SK-N-SH (cell line): Measurements from ENCODE around the gene VEGFA. TPM values are rescaled to one million over a fixed set of nuclear protein-coding genes. Genes with fewer than 3 reads are reported as not detected.

Experiments
- CTCF ChIA-PET: fragments of 300-600, 350-600 bp; formaldehyde crosslinking; extraction: SDS; loops from one replicate; lab custom pipeline; 2021; lab: Yijun Ruan, JAX
- POLR2A ChIA-PET: fragments of 350-600 bp; sonication (Branson Sonifier 250); formaldehyde crosslinking; extraction: SDS; loops from one replicate; lab custom pipeline; 2020; ENCODE audit warnings: antibody characterized with exemption, inconsistent platforms; lab: Yijun Ruan, JAX
- DNase-seq: peaks from one replicate; pipeline ENCODE4 v3.0.0; 2012
- H2AFZ ChIP-seq: fragments of 200-600 bp; sonication (generic); 2 replicates; pipeline ENCODE4 v1.8.1; 2016; ENCODE audit warnings: antibody characterized with exemption, mild to moderate bottlenecking, low read depth
- H3F3A ChIP-seq: fragments of 200-600 bp; sonication (generic); replicated peaks from 2 replicates; pipeline ENCODE3; 2016; ENCODE audit warnings: antibody characterized with exemption, mild to moderate bottlenecking; ENCODE audit not compliant: insufficient read depth
- H3K27ac ChIP-seq, 2 experiments: fragments of 200-500 bp in 1 of 2; fragments of 200-600 bp in 1 of 2; sonication (Bioruptor generic) in 1 of 2; sonication (generic), shearing (Covaris generic) in 1 of 2; 2 replicates each; pipeline versions ENCODE4 v1.5.1 to v1.6.1; 2014 to 2016; ENCODE audit warnings: low read depth in 2 of 2, inconsistent platforms in 1 of 2, low read length in 1 of 2, mild to moderate bottlenecking in 1 of 2, mixed read lengths in 1 of 2
- H3K27me3 ChIP-seq: fragments of 200-600 bp; sonication (generic), shearing (Covaris generic); 2 replicates; pipeline ENCODE4 v1.6.1; 2016; ENCODE audit warnings: mixed run types; ENCODE audit not compliant: insufficient read depth
- H3K36me3 ChIP-seq, 2 experiments: fragments of 200-500 bp in 1 of 2; fragments of 200-600 bp in 1 of 2; sonication (Bioruptor generic) in 1 of 2; sonication (generic) in 1 of 2; replicated peaks in 1 of 2; 2 replicates each; pipeline versions ENCODE3 to v1.5.1; 2014 to 2016; ENCODE audit warnings: low read length in 1 of 2, mild to moderate bottlenecking in 1 of 2; ENCODE audit not compliant: insufficient read depth in 2 of 2, control insufficient read depth in 1 of 2
- H3K4me1 ChIP-seq, 2 experiments: fragments of 200-500 bp in 1 of 2; fragments of 200-600 bp in 1 of 2; sonication (Bioruptor generic) in 1 of 2; sonication (generic), shearing (Covaris generic) in 1 of 2; 2 replicates each; pipeline versions ENCODE4 v1.5.1 to v1.6.1; 2014 to 2016; ENCODE audit warnings: low read depth in 1 of 2, low read length in 1 of 2, mixed run types in 1 of 2; ENCODE audit not compliant: insufficient read depth in 2 of 2, control insufficient read depth in 1 of 2
- H3K4me2 ChIP-seq: fragments of 200-600 bp; sonication (generic), shearing (Covaris generic); 2 replicates; pipeline ENCODE4 v1.6.1; 2017; ENCODE audit warnings: mixed run types
- H3K4me3 ChIP-seq, 2 experiments: fragments of 200-500 bp in 1 of 2; fragments of 200-600 bp in 1 of 2; sonication (Bioruptor generic) in 1 of 2; sonication (generic), shearing (Covaris generic) in 1 of 2; 2 replicates each; pipeline versions ENCODE4 v1.5.1 to v1.8.1; 2014 to 2016; ENCODE audit warnings: low read depth in 2 of 2, inconsistent platforms in 1 of 2, low read length in 1 of 2, mild to moderate bottlenecking in 1 of 2, mixed read lengths in 1 of 2, moderate library complexity in 1 of 2
- H3K79me2 ChIP-seq: fragments of 200-600 bp; sonication (generic); 2 replicates; pipeline ENCODE4 v1.8.1; 2017; ENCODE audit warnings: mild to moderate bottlenecking; ENCODE audit not compliant: insufficient read depth
- H3K9ac ChIP-seq: fragments of 200-600 bp; sonication (generic); 2 replicates; pipeline ENCODE4 v1.6.1; 2017; ENCODE audit warnings: mixed run types
- H3K9me2 ChIP-seq: fragments of 200-600 bp; sonication (generic); 2 replicates; pipeline ENCODE4 v1.6.1; 2017; ENCODE audit warnings: mixed run types
- H3K9me3 ChIP-seq: fragments of 200-600 bp; sonication (generic); 2 replicates; pipeline ENCODE4 v1.6.1; 2017; ENCODE audit warnings: mixed run types, mild to moderate bottlenecking, moderate library complexity
- H4K20me1 ChIP-seq: fragments of 200-600 bp; sonication (generic); 2 replicates; pipeline ENCODE4 v1.6.1; 2017; ENCODE audit warnings: mild to moderate bottlenecking, mixed run types; ENCODE audit not compliant: insufficient read depth
- CHD2 ChIP-seq: fragments of 150-350 bp; IDR thresholded peaks from 2 replicates; pipeline ENCODE4 v1.6.1; 2018; ENCODE audit warnings: low read length; ENCODE audit not compliant: partially characterized antibody
- ELF1 ChIP-seq: IDR thresholded peaks from 2 replicates; pipeline ENCODE4 v1.4.0; 2012
- EP300 ChIP-seq, 2 experiments: IDR thresholded peaks; 2 replicates each; pipeline versions ENCODE4 v1.4.0 to v1.6.1; 2012; ENCODE audit warnings: borderline replicate concordance in 1 of 2, low read depth in 1 of 2, low read length in 1 of 2
- EZH2phosphoT487 ChIP-seq: fragments of 200-600 bp; sonication (generic); IDR thresholded peaks from 2 replicates; pipeline ENCODE4 v1.6.1; 2017; ENCODE audit warnings: low read depth, mixed run types, mild to moderate bottlenecking, antibody characterized with exemption, moderate library complexity, borderline replicate concordance
- FOSL2 ChIP-seq: IDR thresholded peaks from 2 replicates; pipeline ENCODE4 v1.4.0; 2012; ENCODE audit warnings: low read depth, mild to moderate bottlenecking, moderate library complexity, borderline replicate concordance
- GABPA ChIP-seq: IDR thresholded peaks from 2 replicates; pipeline ENCODE4 v1.4.0; 2012; ENCODE audit warnings: low read depth, mild to moderate bottlenecking
- GATA2 ChIP-seq: sonication (generic); formaldehyde crosslinking; IDR thresholded peaks from 2 replicates; pipeline ENCODE4 v1.5.0; 2020; ENCODE audit warnings: mild to moderate bottlenecking, missing genetic modification reagents
- JUND ChIP-seq: IDR thresholded peaks from 2 replicates; pipeline ENCODE4 v1.4.0; 2012
- MAX ChIP-seq: IDR thresholded peaks from 2 replicates; pipeline ENCODE4 v1.4.0; 2012; ENCODE audit warnings: low read depth
- NFIC ChIP-seq: IDR thresholded peaks from 2 replicates; pipeline ENCODE4 v1.4.0; 2012; ENCODE audit warnings: borderline replicate concordance
- POLR2AphosphoS5 ChIP-seq: IDR thresholded peaks from 2 replicates; pipeline ENCODE4 v1.6.1; 2012; ENCODE audit warnings: low read depth, low read length
- RCOR1 ChIP-seq: fragments of 150-350 bp; IDR thresholded peaks from 2 replicates; pipeline ENCODE4 v1.6.1; 2017; ENCODE audit warnings: antibody characterized with exemption, low read length
- RXRA ChIP-seq: IDR thresholded peaks from 2 replicates; pipeline ENCODE4 v1.4.0; 2012; ENCODE audit warnings: low read depth, mild to moderate bottlenecking, borderline replicate concordance
- SMC3 ChIP-seq: IDR thresholded peaks from 2 replicates; pipeline ENCODE4 v1.6.1; 2012; ENCODE audit warnings: low read depth, low read length, improper control_type of control experiment
- TAF1 ChIP-seq: IDR thresholded peaks from 2 replicates; pipeline ENCODE4 v1.6.1; 2012; ENCODE audit warnings: low read depth, mild to moderate bottlenecking, low read length, moderate library complexity, borderline replicate concordance
- TEAD4 ChIP-seq: IDR thresholded peaks from 2 replicates; pipeline ENCODE4 v1.4.0; 2012; ENCODE audit warnings: mild to moderate bottlenecking, borderline replicate concordance; ENCODE audit not compliant: insufficient read depth
- USF2 ChIP-seq: fragments of 150-350 bp; IDR thresholded peaks from 2 replicates; pipeline ENCODE4 v1.6.1; 2017; ENCODE audit warnings: antibody characterized with exemption, low read length, low read depth, borderline replicate concordance
- WGBS: methylation state at CpG from one replicate; pipeline ENCODE4 v1.1.6; 2017; ENCODE audit warnings: low lambda C conversion rate; 5-methylcytosine and 5-hydroxymethylcytosine counted together
- polyA plus RNA-seq, 3 experiments: library from polyadenylated mRNA; depleted of rRNA; stranded (reverse); fragments of >200 nt; gene quantifications; 2 replicates each; pipeline ENCODE4 v1.2.3, GENCODE V29; 2012
- TF ChIP-seq, protein P1 (sequence below): fragments of 200-600 bp; sonication (generic); IDR thresholded peaks from 2 replicates; pipeline ENCODE4 v1.6.1; 2017; ENCODE audit warnings: antibody characterized with exemption, mild to moderate bottlenecking, moderate library complexity

Gene VEGFA
- polyA plus RNA-seq, 1 of the 3 experiments (the other 2 are of a cell fraction): 81.0 TPM

DNA sequence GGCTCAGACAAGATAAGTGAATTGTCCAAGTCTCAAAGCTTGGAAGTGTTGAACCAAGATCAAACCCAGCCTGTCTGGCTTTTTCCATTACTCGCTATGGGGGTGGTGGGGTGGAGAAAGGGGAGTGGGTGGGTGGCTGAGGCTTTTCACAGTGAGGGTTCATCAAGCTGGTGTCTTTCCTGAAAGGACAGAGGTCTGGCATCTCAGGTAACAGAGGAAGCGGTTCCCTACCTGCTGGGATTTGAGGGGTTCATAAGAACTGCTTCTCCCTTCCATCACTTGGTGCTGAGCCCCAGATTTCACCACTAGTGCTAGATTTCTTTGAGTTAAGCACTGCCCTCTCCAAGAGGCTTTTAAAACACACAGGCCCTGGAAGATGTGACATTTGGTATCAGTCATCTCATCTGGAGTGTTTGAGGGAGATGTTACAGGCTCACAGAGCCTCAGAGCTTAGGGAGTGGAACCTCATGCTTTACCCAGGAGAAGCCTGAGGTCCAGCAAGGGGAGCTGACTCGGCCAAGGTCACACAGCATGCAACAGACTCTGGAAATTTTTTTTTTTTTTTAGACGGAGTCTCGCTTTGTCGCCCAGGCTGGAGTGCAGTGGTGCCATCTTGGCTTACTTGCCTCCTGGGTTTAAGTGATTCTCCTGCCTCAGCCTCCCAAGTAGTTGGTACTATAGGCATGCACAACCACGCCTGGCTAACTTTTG, 6.0 kb upstream of the VEGFA start:
- no peak overlapping the region for H3K27ac ChIP-seq
- H3K27me3 ChIP-seq: peaks cover 11% of the 10 kb centered on the region; the same call in 1 of the 2 replicates
- no peak overlapping the region for H3K9ac ChIP-seq
- H3K4me1 ChIP-seq: peaks cover 5 to 41% of the 10 kb centered on the region in 2 experiments; a peak in 2 of 4 replicates
- no peaks in the 10 kb centered on the region for H3K9me3 ChIP-seq
- H3K9me2 ChIP-seq: no peaks in the 10 kb centered on the region
- no peaks in the 10 kb centered on the region for H4K20me1 ChIP-seq
- TF ChIP-seq CHD2 (no peak), JUND (no peak), TEAD4 (no peak), GABPA (no peak), USF2 (no peak), NFIC (no peak), RXRA (no peak), RCOR1 (no peak), GATA2 (CRISPR knock-in tag) (no peak), EP300 (IDR thresholded peaks at IDR 0.05; ENCODE audit: borderline replicate concordance in 1 of 2, low read depth in 1 of 2, low read length in 1 of 2) (no peak), ELF1 (no peak), POLR2AphosphoS5 (no peak), FOSL2 (no peak), TAF1 (no peak), EZH2phosphoT487 (no peak), SMC3 (no peak), MAX (no peak)
- TF ChIP-seq, protein P1, sequence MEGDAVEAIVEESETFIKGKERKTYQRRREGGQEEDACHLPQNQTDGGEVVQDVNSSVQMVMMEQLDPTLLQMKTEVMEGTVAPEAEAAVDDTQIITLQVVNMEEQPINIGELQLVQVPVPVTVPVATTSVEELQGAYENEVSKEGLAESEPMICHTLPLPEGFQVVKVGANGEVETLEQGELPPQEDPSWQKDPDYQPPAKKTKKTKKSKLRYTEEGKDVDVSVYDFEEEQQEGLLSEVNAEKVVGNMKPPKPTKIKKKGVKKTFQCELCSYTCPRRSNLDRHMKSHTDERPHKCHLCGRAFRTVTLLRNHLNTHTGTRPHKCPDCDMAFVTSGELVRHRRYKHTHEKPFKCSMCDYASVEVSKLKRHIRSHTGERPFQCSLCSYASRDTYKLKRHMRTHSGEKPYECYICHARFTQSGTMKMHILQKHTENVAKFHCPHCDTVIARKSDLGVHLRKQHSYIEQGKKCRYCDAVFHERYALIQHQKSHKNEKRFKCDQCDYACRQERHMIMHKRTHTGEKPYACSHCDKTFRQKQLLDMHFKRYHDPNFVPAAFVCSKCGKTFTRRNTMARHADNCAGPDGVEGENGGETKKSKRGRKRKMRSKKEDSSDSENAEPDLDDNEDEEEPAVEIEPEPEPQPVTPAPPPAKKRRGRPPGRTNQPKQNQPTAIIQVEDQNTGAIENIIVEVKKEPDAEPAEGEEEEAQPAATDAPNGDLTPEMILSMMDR: no peak
- no peaks in the 10 kb centered on the region for H3K36me3 ChIP-seq
- 80% methylated on average over 7 of the region's 7 CpGs for WGBS
- no peak overlapping the region for H3K4me2 ChIP-seq
- H3K79me2 ChIP-seq: no peaks in the 10 kb centered on the region
- CTCF ChIA-PET: interaction anchor here (1.0 to 2.1 kb wide), 6 partner anchors 10 to 333 kb away, joined by 3 to 9 read pairs (median 4); no protein-coding TSS in a partner anchor
- DNase-seq: no peak
- POLR2A ChIA-PET: no interaction called here
- no peak overlapping the region for H3K4me3 ChIP-seq
- H2AFZ ChIP-seq: no peak overlapping the region
- no peaks in the 10 kb centered on the region for H3F3A ChIP-seq
